Keratinocyte (primary cell): ENCODE data around the gene SLC9B2. TPM values are rescaled to one million over a fixed set of nuclear protein-coding genes. Genes with fewer than 3 reads are reported as not detected.
A peak's percentile ranks its signal among the peaks of the same experiment; 100 is the strongest.

Experiments
- DNase-seq: peaks from one replicate; pipeline ENCODE4 v3.0.0-alpha.2; 2011; ENCODE audit warnings: low read depth, missing footprints, low spot score
- FAIRE-seq: peaks from 2 replicates; lab custom pipeline; 2011; peaks lifted over from hg19 to GRCh38; lab: Jason Lieb, UNC
- H2AFZ ChIP-seq: 2 replicates; pipeline ENCODE4 v1.6.0; 2012; ENCODE audit warnings: low read length, control low read depth, inconsistent platforms; ENCODE audit not compliant: control insufficient read depth
- H3K27ac ChIP-seq: 2 replicates; pipeline ENCODE4 v1.5.1; 2011; ENCODE audit warnings: low read length; ENCODE audit not compliant: control insufficient read depth, insufficient read depth
- H3K27me3 ChIP-seq: 3 replicates; pipeline ENCODE4 v1.6.0; 2011; ENCODE audit warnings: low read length; ENCODE audit not compliant: control insufficient read depth, insufficient read depth; ENCODE audit errors: extremely low read depth
- H3K36me3 ChIP-seq, 2 experiments: 2 replicates in 1 of 2; 3 replicates in 1 of 2; pipeline ENCODE4 v1.5.1; 2011; ENCODE audit warnings: low read length in 2 of 2, mild to moderate bottlenecking in 1 of 2; ENCODE audit not compliant: control insufficient read depth in 2 of 2, insufficient read depth in 2 of 2; ENCODE audit errors: extremely low read depth in 1 of 2
- H3K4me1 ChIP-seq: 3 replicates; pipeline ENCODE4 v1.5.1; 2011; ENCODE audit warnings: low read length; ENCODE audit not compliant: control insufficient read depth, insufficient read depth; ENCODE audit errors: extremely low read depth
- H3K4me2 ChIP-seq: 3 replicates; pipeline ENCODE4 v1.6.0; 2011; ENCODE audit warnings: low read depth, low read length; ENCODE audit not compliant: control insufficient read depth, insufficient read depth; ENCODE audit errors: extremely low read depth
- H3K4me3 ChIP-seq, 3 experiments: fragments of 200-600 bp in 1 of 3; sonication (generic) in 1 of 3; 2 replicates in 2 of 3; 3 replicates in 1 of 3; pipeline ENCODE4 v1.5.1; 2011 to 2016; ENCODE audit warnings: low read length in 3 of 3, mild to moderate bottlenecking in 3 of 3, control low read depth in 2 of 3, inconsistent platforms in 1 of 3, low read depth in 1 of 3, mixed read lengths in 1 of 3, mixed run types in 1 of 3, moderate library complexity in 1 of 3; ENCODE audit not compliant: control insufficient read depth in 2 of 3, insufficient read depth in 2 of 3; ENCODE audit errors: extremely low read depth in 1 of 3
- H3K79me2 ChIP-seq: 2 replicates; pipeline ENCODE4 v1.6.0; 2012; ENCODE audit warnings: low read length; ENCODE audit not compliant: control insufficient read depth, insufficient read depth
- H3K9ac ChIP-seq: 3 replicates; pipeline ENCODE4 v1.6.0; 2011; ENCODE audit warnings: low read length; ENCODE audit not compliant: control insufficient read depth, insufficient read depth; ENCODE audit errors: extremely low read depth
- H3K9me1 ChIP-seq: 3 replicates; pipeline ENCODE4 v1.6.0; 2011; ENCODE audit warnings: low read length; ENCODE audit not compliant: control insufficient read depth, insufficient read depth; ENCODE audit errors: extremely low read depth
- H3K9me3 ChIP-seq: 2 replicates; pipeline ENCODE4 v1.5.1; 2012; ENCODE audit warnings: low read depth, low read length; ENCODE audit not compliant: control insufficient read depth
- H4K20me1 ChIP-seq: 3 replicates; pipeline ENCODE4 v1.6.0; 2011; ENCODE audit warnings: low read length; ENCODE audit not compliant: control insufficient read depth, insufficient read depth; ENCODE audit errors: extremely low read depth
- CTCF ChIP-seq, 3 experiments: IDR thresholded peaks in 1 of 3; conservative IDR thresholded peaks in 1 of 3; optimal IDR thresholded peaks in 1 of 3; 2 replicates in 2 of 3; 3 replicates in 1 of 3; pipeline versions ENCODE3 to v1.5.1; 2011; ENCODE audit warnings: low read length in 3 of 3, mild to moderate bottlenecking in 3 of 3, moderate library complexity in 2 of 3, control low read depth in 1 of 3, inconsistent platforms in 1 of 3; ENCODE audit not compliant: insufficient read depth in 2 of 3; ENCODE audit errors: extremely low read depth in 1 of 3
- EZH2 ChIP-seq: IDR thresholded peaks from one replicate; pipeline ENCODE4 v1.6.1; 2012; ENCODE audit warnings: inconsistent platforms, mild to moderate bottlenecking, low read length, moderate library complexity
- dilution Hi-C: fragments of 300-500 bp; cut with MboI; formaldehyde crosslinking; loops from one replicate; pipeline ENCODE4 v1.7.0; 2020; ENCODE audit warnings: low sequenced_read_pairs; ENCODE audit not compliant: extremely low pct_ligation_motif_present
- polyA plus RNA-seq, 5 experiments: library from polyadenylated mRNA; depleted of rRNA in 3 of 5; stranded (reverse) in 3 of 5; stranded (forward) in 1 of 5; unstranded in 1 of 5; fragments of >200 nt; gene quantifications; 1 replicate in 1 of 5; 2 replicates in 3 of 5; 3 replicates in 1 of 5; pipeline versions ENCODE4 v1.2.1 to v1.2.3, GENCODE V29; 2011 to 2012; ENCODE audit warnings: missing spikeins in 2 of 5, low read depth in 1 of 5, low replicate concordance in 1 of 5

Gene SLC9B2
- polyA plus RNA-seq, 1 donor (not counting 4 experiments of a cell fraction or from before 2014, with no cell fraction given) = 14.6 TPM

- H3K4me3 ChIP-seq = peak overlapping the region; percentile 39 to 82 (median 77)
- dilution Hi-C loops = no loop called here
- peak overlapping the region; percentile 72 for H3K27ac ChIP-seq
- no peaks in the 10 kb centered on the region for H4K20me1 ChIP-seq
- H3K9me3 ChIP-seq = no peaks in the 10 kb centered on the region
- no peaks in the 10 kb centered on the region for H3K79me2 ChIP-seq
- DNase-seq (no peak), FAIRE-seq (no peak)
- no peaks in the 10 kb centered on the region for H3K36me3 ChIP-seq
- H2AFZ ChIP-seq = peak overlapping the region; percentile 95
- H3K9me1 ChIP-seq = no peaks in the 10 kb centered on the region
- H3K4me1 ChIP-seq = peaks cover 8% of the 10 kb centered on the region
- peak overlapping the region; percentile 97 for H3K4me2 ChIP-seq
- peak overlapping the region; percentile 73 for H3K9ac ChIP-seq
- no peak for TF ChIP-seq CTCF (optimal IDR thresholded peaks at IDR 0.05 in 1 of 3, IDR thresholded peaks at IDR 0.05 in 1 of 3, conservative IDR thresholded peaks at IDR 0.05 in 1 of 3; ENCODE audit: extremely low read depth in 1 of 3, insufficient read depth in 2 of 3, low read length in 3 of 3)
- no peaks in the 10 kb centered on the region for H3K27me3 ChIP-seq
Observed at GRCh38 chr4:103098756-103099440, 22.3 kb upstream of the SLC9B2 start.

- Histone ChIP-seq H2AFZ (no peak overlapping the region), H3K27ac (no peak overlapping the region), H3K4me3 (peak overlapping the region in 1 of 3 experiments; percentile 82)
Observed at GRCh38 chr4:103098341-103098740, 21.8 kb upstream of the SLC9B2 start.

More at GRCh38 chr4:103098341-103098740, 21.8 kb upstream of the SLC9B2 start:
- H3K36me3 ChIP-seq = no peaks in the 10 kb centered on the region
- H3K27me3 ChIP-seq = no peaks in the 10 kb centered on the region
- DNase-seq (no peak), FAIRE-seq (no peak)
- peaks cover 8% of the 10 kb centered on the region for H3K4me1 ChIP-seq
- H3K9ac ChIP-seq = no peak overlapping the region
- dilution Hi-C loops = no loop called here
- no peaks in the 10 kb centered on the region for H3K9me1 ChIP-seq
- H3K9me3 ChIP-seq = no peaks in the 10 kb centered on the region
- peak overlapping the region; percentile 97 for H3K4me2 ChIP-seq
- no peaks in the 10 kb centered on the region for H3K79me2 ChIP-seq
- no peaks in the 10 kb centered on the region for H4K20me1 ChIP-seq
- TF ChIP-seq CTCF (optimal IDR thresholded peaks at IDR 0.05 in 1 of 3, IDR thresholded peaks at IDR 0.05 in 1 of 3, conservative IDR thresholded peaks at IDR 0.05 in 1 of 3; ENCODE audit: extremely low read depth in 1 of 3, insufficient read depth in 2 of 3, low read length in 3 of 3) = no peak
- TF ChIP-seq EZH2 = no peak
